H9 (cell line): Measurements from ENCODE around the gene TCFL5. TPM values are rescaled to one million over a fixed set of nuclear protein-coding genes. Genes with fewer than 3 reads are reported as not detected.
"Not testable (repeated sequence)": the region's sequence is repeated elsewhere in the genome, so short reads cannot be mapped to it uniquely, and the experiment has no call there.

ENCODE experiments used
- DNase-seq: peaks from one replicate; pipeline ENCODE4 v3.0.0-alpha.2; 2017
- H2AFZ ChIP-seq: one replicate; pipeline ENCODE4 v1.6.1; 2013; ENCODE audit warnings: mild to moderate bottlenecking, low read length, control low read depth, moderate library complexity
- H2AK5ac ChIP-seq: 2 replicates; pipeline ENCODE4 v1.6.1; 2013; ENCODE audit warnings: low read length, control low read depth, mixed read lengths; ENCODE audit not compliant: insufficient read length
- H2BK120ac ChIP-seq: one replicate; pipeline ENCODE4 v1.6.1; 2013; ENCODE audit warnings: low read depth, mild to moderate bottlenecking, low read length, control low read depth, inconsistent platforms; ENCODE audit not compliant: poor library complexity, severe bottlenecking
- H2BK12ac ChIP-seq: 2 replicates; pipeline ENCODE4 v1.6.1; 2013; ENCODE audit warnings: low read length, control low read depth, mixed read lengths, low read depth; ENCODE audit not compliant: insufficient read length
- H2BK15ac ChIP-seq: 2 replicates; pipeline ENCODE4 v1.6.1; 2013; ENCODE audit warnings: low read depth, low read length, control low read depth
- H2BK20ac ChIP-seq: one replicate; pipeline ENCODE4 v1.6.1; 2013; ENCODE audit warnings: low read depth, mild to moderate bottlenecking, low read length, control low read depth, inconsistent platforms; ENCODE audit not compliant: poor library complexity, severe bottlenecking
- H2BK5ac ChIP-seq: 2 replicates; pipeline ENCODE4 v1.6.1; 2013; ENCODE audit warnings: low read length, control low read depth, mixed read lengths; ENCODE audit not compliant: insufficient read length
- H3K14ac ChIP-seq: 2 replicates; pipeline ENCODE4 v1.6.1; 2013; ENCODE audit warnings: low read length, control low read depth; ENCODE audit not compliant: insufficient read depth
- H3K18ac ChIP-seq: 2 replicates; pipeline ENCODE4 v1.6.1; 2013; ENCODE audit warnings: low read depth, mild to moderate bottlenecking, mixed read lengths, low read length, control low read depth; ENCODE audit not compliant: insufficient read length
- H3K23ac ChIP-seq: 2 replicates; pipeline ENCODE4 v1.6.1; 2013; ENCODE audit warnings: low read length, control low read depth, mixed read lengths, low read depth; ENCODE audit not compliant: insufficient read length
- H3K23me2 ChIP-seq: 2 replicates; pipeline ENCODE4 v1.6.1; 2013; ENCODE audit warnings: low read depth, mild to moderate bottlenecking, mixed read lengths, low read length, control low read depth; ENCODE audit not compliant: insufficient read length, poor library complexity, severe bottlenecking
- H3K27ac ChIP-seq: 2 replicates; pipeline ENCODE4 v1.5.1; 2013; ENCODE audit warnings: low read length, control low read depth, mixed read lengths, low read depth; ENCODE audit not compliant: insufficient read length
- H3K27me3 ChIP-seq: 2 replicates; pipeline ENCODE4 v1.6.1; 2013; ENCODE audit warnings: low read length, control low read depth, inconsistent platforms; ENCODE audit not compliant: insufficient read depth
- H3K4ac ChIP-seq: 2 replicates; pipeline ENCODE4 v1.6.1; 2013; ENCODE audit warnings: low read depth, mild to moderate bottlenecking, control low read depth, inconsistent platforms, low read length, moderate library complexity
- H3K4me1 ChIP-seq: 2 replicates; pipeline ENCODE4 v1.6.1; 2013; ENCODE audit warnings: low read length, control low read depth, inconsistent platforms; ENCODE audit not compliant: insufficient read depth
- H3K4me2 ChIP-seq: 2 replicates; pipeline ENCODE4 v1.6.1; 2013; ENCODE audit warnings: low read length, control low read depth, mixed read lengths; ENCODE audit not compliant: insufficient read length, insufficient read depth
- H3K56ac ChIP-seq: 2 replicates; pipeline ENCODE4 v1.6.1; 2013; ENCODE audit warnings: low read depth, mild to moderate bottlenecking, mixed read lengths, low read length, control low read depth; ENCODE audit not compliant: insufficient read length
- H3K79me1 ChIP-seq: 2 replicates; pipeline ENCODE4 v1.6.1; 2013; ENCODE audit warnings: low read depth, mild to moderate bottlenecking, moderate library complexity, low read length, control low read depth, inconsistent platforms; ENCODE audit not compliant: insufficient read depth, poor library complexity, severe bottlenecking
- H3K79me2 ChIP-seq: 2 replicates; pipeline ENCODE4 v1.6.1; 2013; ENCODE audit warnings: low read length, control low read depth, inconsistent platforms; ENCODE audit not compliant: insufficient read depth
- H3K9ac ChIP-seq: 2 replicates; pipeline ENCODE4 v1.6.1; 2013; ENCODE audit warnings: low read length, control low read depth, mixed read lengths; ENCODE audit not compliant: insufficient read length; ENCODE audit errors: extremely low read depth
- H3K9me3 ChIP-seq: one replicate; pipeline ENCODE4 v1.6.1; 2013; ENCODE audit warnings: low read depth, low read length, inconsistent platforms; ENCODE audit not compliant: control insufficient read depth
- H3T11ph ChIP-seq: one replicate; pipeline ENCODE4 v1.6.1; 2013; ENCODE audit warnings: mild to moderate bottlenecking, low read length, control low read depth, inconsistent platforms
- H4K20me1 ChIP-seq: one replicate; pipeline ENCODE4 v1.6.1; 2013; ENCODE audit not compliant: control insufficient read depth, insufficient read length, insufficient read depth
- H4K5ac ChIP-seq: 2 replicates; pipeline ENCODE4 v1.6.1; 2013; ENCODE audit warnings: low read depth, mild to moderate bottlenecking, mixed read lengths, low read length, control low read depth; ENCODE audit not compliant: insufficient read length
- H4K8ac ChIP-seq: replicated peaks from 2 replicates; pipeline ENCODE4 v1.6.1; 2013; ENCODE audit warnings: low read length, control low read depth, mixed read lengths, low read depth; ENCODE audit not compliant: insufficient read length
- H4K91ac ChIP-seq: 2 replicates; pipeline ENCODE4 v1.6.1; 2013; ENCODE audit warnings: low read depth, mild to moderate bottlenecking, moderate library complexity, mixed read lengths, low read length, control low read depth; ENCODE audit not compliant: insufficient read length
- H3K27ac Mint-ChIP-seq, 3 experiments: 2 replicates in 2 of 3; 3 replicates in 1 of 3; pipeline ENCODE4 v1.8.0; 2020 to 2021; ENCODE audit warnings: mixed read lengths in 3 of 3, mild to moderate bottlenecking in 1 of 3, moderate library complexity in 1 of 3
- H3K27me3 Mint-ChIP-seq: 2 replicates; pipeline ENCODE4 v1.8.0; 2021; ENCODE audit warnings: low read depth, mild to moderate bottlenecking, moderate library complexity, mixed read lengths
- H3K36me3 Mint-ChIP-seq, 3 experiments: 2 replicates in 2 of 3; 3 replicates in 1 of 3; pipeline ENCODE4 v1.8.0; 2020 to 2021; ENCODE audit warnings: low read depth in 3 of 3, mixed read lengths in 3 of 3; ENCODE audit not compliant: insufficient read depth in 1 of 3
- H3K4me1 Mint-ChIP-seq, 2 experiments: 2 replicates each; pipeline ENCODE4 v1.8.0; 2020; ENCODE audit warnings: mixed read lengths in 2 of 2
- H3K4me3 Mint-ChIP-seq, 2 experiments: 2 replicates in 1 of 2; 3 replicates in 1 of 2; pipeline ENCODE4 v1.8.0; 2020 to 2021; ENCODE audit warnings: mild to moderate bottlenecking in 2 of 2, mixed read lengths in 2 of 2, moderate library complexity in 1 of 2
- H3K9me3 Mint-ChIP-seq, 2 experiments: 2 replicates in 1 of 2; 3 replicates in 1 of 2; pipeline ENCODE4 v1.8.0; 2020; ENCODE audit warnings: mild to moderate bottlenecking in 2 of 2, mixed read lengths in 2 of 2, moderate library complexity in 1 of 2
- WGBS: extraction: QIAGEN DNeasy Blood & Tissue Kit; methylation state at CpG from one replicate; pipeline ENCODE4 v1.1.7; 2013; ENCODE audit warnings: missing lambda C conversion rate, low lambda C conversion rate, mixed read lengths; ENCODE audit not compliant: insufficient read length; ENCODE audit errors: extremely low coverage; 5-methylcytosine and 5-hydroxymethylcytosine counted together
- total RNA-seq: library from RNA; stranded (reverse); gene quantifications from 2 replicates; pipeline ENCODE4 v1.2.1, GENCODE V29; 2021
- TF ChIP-seq, protein P1 (sequence below): fragments of 200-600 bp; sonication (generic); conservative IDR thresholded peaks from 3 replicates; pipeline ENCODE4 v1.8.0; 2021; ENCODE audit warnings: antibody characterized with exemption, mild to moderate bottlenecking

Gene TCFL5
- total RNA-seq, 1 experiment from 2014 or later = 16.4 TPM

DNA sequence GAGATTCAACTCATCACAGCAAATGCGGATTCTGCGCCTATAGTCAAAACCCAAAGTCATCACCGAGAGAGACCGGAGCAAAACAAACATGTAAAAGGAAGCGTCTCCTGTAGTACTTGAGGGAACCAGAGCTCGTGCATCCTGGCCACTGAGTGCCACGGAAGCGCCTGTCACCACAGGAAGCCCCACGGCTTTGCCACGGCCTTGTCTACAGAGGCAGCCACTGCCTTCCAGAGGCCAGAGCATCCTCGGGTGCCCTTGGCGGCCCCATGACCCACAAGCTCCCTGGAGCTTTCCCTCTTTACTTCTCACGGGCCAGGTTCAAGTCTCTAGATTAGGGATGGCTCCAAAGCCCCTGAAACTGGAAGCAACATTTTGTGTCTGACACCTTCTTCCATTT lies 7.5 kb downstream of the TCFL5 start:
- Histone ChIP-seq H2BK15ac (no peak overlapping the region), H3K9me3 (no peaks in the 10 kb centered on the region), H3K27ac (no peak overlapping the region), H4K8ac (no peak overlapping the region), H2BK20ac (no peak overlapping the region), H2AK5ac (no peak overlapping the region), H3K4me1 (no peaks in the 10 kb centered on the region), H3K14ac (no peak overlapping the region), H4K20me1 (no peaks in the 10 kb centered on the region), H2BK120ac (no peak overlapping the region), H3K79me2 (no peaks in the 10 kb centered on the region), H3K23ac (no peak overlapping the region), H3K56ac (no peak overlapping the region), H4K91ac (no peak overlapping the region), H2AFZ (no peak overlapping the region), H3K79me1 (no peaks in the 10 kb centered on the region), H3T11ph (no peak overlapping the region), H3K23me2 (no peaks in the 10 kb centered on the region), H2BK5ac (no peak overlapping the region), H2BK12ac (no peak overlapping the region), H4K5ac (no peak overlapping the region), H3K9ac (no peak overlapping the region), H3K4ac (no peak overlapping the region), H3K27me3 (no peaks in the 10 kb centered on the region), H3K4me2 (no peak overlapping the region), H3K18ac (no peak overlapping the region)
- Mint-ChIP-seq H3K4me1 (peaks cover 2 to 10% of the 10 kb centered on the region in 2 experiments), H3K36me3 (peaks cover 25 to 57% (median 53%) of the 10 kb centered on the region in 3 experiments), H3K27ac (no peak overlapping the region), H3K9me3 (no peaks in the 10 kb centered on the region), H3K4me3 (no peak overlapping the region), H3K27me3 (no peaks in the 10 kb centered on the region)
- WGBS = no CpG with 5 or more reads among the region's 13 CpGs
- DNase-seq = no peak
- TF ChIP-seq, protein P1, sequence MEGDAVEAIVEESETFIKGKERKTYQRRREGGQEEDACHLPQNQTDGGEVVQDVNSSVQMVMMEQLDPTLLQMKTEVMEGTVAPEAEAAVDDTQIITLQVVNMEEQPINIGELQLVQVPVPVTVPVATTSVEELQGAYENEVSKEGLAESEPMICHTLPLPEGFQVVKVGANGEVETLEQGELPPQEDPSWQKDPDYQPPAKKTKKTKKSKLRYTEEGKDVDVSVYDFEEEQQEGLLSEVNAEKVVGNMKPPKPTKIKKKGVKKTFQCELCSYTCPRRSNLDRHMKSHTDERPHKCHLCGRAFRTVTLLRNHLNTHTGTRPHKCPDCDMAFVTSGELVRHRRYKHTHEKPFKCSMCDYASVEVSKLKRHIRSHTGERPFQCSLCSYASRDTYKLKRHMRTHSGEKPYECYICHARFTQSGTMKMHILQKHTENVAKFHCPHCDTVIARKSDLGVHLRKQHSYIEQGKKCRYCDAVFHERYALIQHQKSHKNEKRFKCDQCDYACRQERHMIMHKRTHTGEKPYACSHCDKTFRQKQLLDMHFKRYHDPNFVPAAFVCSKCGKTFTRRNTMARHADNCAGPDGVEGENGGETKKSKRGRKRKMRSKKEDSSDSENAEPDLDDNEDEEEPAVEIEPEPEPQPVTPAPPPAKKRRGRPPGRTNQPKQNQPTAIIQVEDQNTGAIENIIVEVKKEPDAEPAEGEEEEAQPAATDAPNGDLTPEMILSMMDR = no peak

DNA sequence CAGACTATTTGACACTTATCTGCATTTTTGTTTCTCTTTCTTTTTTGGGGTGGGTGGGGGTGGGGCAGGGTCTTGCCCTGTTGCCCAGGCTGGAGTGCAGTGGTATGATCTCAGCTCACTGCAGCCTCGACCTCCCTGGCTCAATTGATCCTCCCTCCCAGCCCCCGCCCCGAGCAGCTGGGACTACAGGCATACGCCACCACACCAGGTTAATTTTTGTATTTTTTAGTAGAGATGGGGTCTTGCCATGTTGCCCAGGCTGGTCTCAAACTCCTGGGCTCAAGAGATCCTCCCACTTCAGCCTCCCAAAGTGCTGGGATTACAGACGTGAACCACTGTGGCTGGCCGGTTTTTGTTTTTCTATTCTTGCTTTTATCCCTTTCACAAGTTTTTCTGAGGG lies 8.3 kb downstream of the TCFL5 start:
- H2BK20ac ChIP-seq, H3K4me1 ChIP-seq, H3K79me2 ChIP-seq, H2BK12ac ChIP-seq, H3K4me2 ChIP-seq, H3K9me3 ChIP-seq, H3K27me3 ChIP-seq, H4K8ac ChIP-seq, H3K14ac ChIP-seq, H2AK5ac ChIP-seq, H2BK15ac ChIP-seq, H3K18ac ChIP-seq, H2AFZ ChIP-seq, H3K9ac ChIP-seq, H3K4me3 Mint-ChIP-seq, H3K4me1 Mint-ChIP-seq, H4K20me1 ChIP-seq, DNase-seq, H3K27ac Mint-ChIP-seq, H3K56ac ChIP-seq, H2BK120ac ChIP-seq, H3K79me1 ChIP-seq, H3K4ac ChIP-seq, H4K5ac ChIP-seq, H2BK5ac ChIP-seq, H3K9me3 Mint-ChIP-seq, H3K27me3 Mint-ChIP-seq, H3K27ac ChIP-seq, H3K23me2 ChIP-seq, H3T11ph ChIP-seq, H3K23ac ChIP-seq, H4K91ac ChIP-seq: not testable (repeated sequence)
- H3K36me3 Mint-ChIP-seq = peaks cover 25 to 59% (median 51%) of the 10 kb centered on the region in 3 experiments
- WGBS = no CpG with 5 or more reads among the region's 6 CpGs
